B cell (primary cell): Measurements from ENCODE around the gene XRCC3. TPM values are rescaled to one million over a fixed set of nuclear protein-coding genes. Genes with fewer than 3 reads are reported as not detected.
"Not testable (repeated sequence)": the region's sequence is repeated elsewhere in the genome, so short reads cannot be mapped to it uniquely, and the experiment has no call there.

Experiments used
- ATAC-seq: fragments of 200-7000 bp; cut with Tn5 transposase; one replicate; pipeline ENCODE4 v1.10.0; 2021; ENCODE audit warnings: low read depth, mild to moderate bottlenecking, moderate number of reproducible peaks, moderate library complexity
- CTCF ChIA-PET: fragments of 350-600 bp; sonication (Branson Sonifier 250); formaldehyde crosslinking; loops from one replicate; lab custom pipeline; 2021; ENCODE audit warnings: antibody characterized with exemption, inconsistent platforms; lab: Charles Lee
- POLR2A ChIA-PET: fragments of 350-600 bp; sonication (Branson Sonifier 250); formaldehyde crosslinking; loops from one replicate; lab custom pipeline; 2021; ENCODE audit warnings: antibody characterized with exemption; lab: Charles Lee
- DNase-seq: peaks from one replicate; pipeline ENCODE4 v3.0.0; 2013
- H2AFZ ChIP-seq: 2 replicates; pipeline ENCODE4 v1.6.1; 2012; ENCODE audit warnings: mild to moderate bottlenecking, low read depth, low read length; ENCODE audit not compliant: insufficient read depth, poor library complexity, severe bottlenecking
- H3K27ac ChIP-seq, 2 donors: 1 replicate in 1 of 2; 2 replicates in 1 of 2; pipeline ENCODE4 v1.5.1; 2012 to 2013; ENCODE audit warnings: low read length in 2 of 2, mild to moderate bottlenecking in 2 of 2, moderate library complexity in 1 of 2
- H3K27me3 ChIP-seq, 4 experiments: fragments of 200-600 bp in 1 of 4; sonication (generic) in 1 of 4; replicated peaks in 1 of 4; 1 replicate in 2 of 4; 2 replicates in 2 of 4; pipeline versions ENCODE4 v1.6.1 to v1.7.0; 2013 to 2016; ENCODE audit warnings: low read length in 3 of 4, mild to moderate bottlenecking in 2 of 4, mixed read lengths in 1 of 4, moderate library complexity in 1 of 4; ENCODE audit not compliant: insufficient read depth in 4 of 4, control insufficient read depth in 3 of 4; ENCODE audit errors: control extremely low read depth in 1 of 4
- H3K36me3 ChIP-seq, 2 experiments: replicated peaks in 1 of 2; 1 replicate in 1 of 2; 2 replicates in 1 of 2; pipeline versions ENCODE4 v1.6.1 to v1.7.1; 2013; ENCODE audit warnings: low read length in 1 of 2; ENCODE audit not compliant: insufficient read depth in 2 of 2, control insufficient read depth in 1 of 2; ENCODE audit errors: control extremely low read depth in 1 of 2, extremely low read depth in 1 of 2
- H3K4me1 ChIP-seq, 2 donors: fragments of 200-600 bp in 1 of 2; sonication (generic) in 1 of 2; 1 replicate in 1 of 2; 2 replicates in 1 of 2; pipeline versions ENCODE4 v1.5.1 to v1.6.1; 2013 to 2017; ENCODE audit warnings: low read length in 2 of 2; ENCODE audit not compliant: control insufficient read depth in 2 of 2, insufficient read depth in 2 of 2
- H3K4me2 ChIP-seq: replicated peaks from 2 replicates; pipeline ENCODE3; 2012; ENCODE audit warnings: mild to moderate bottlenecking, low read depth, low read length; ENCODE audit not compliant: poor library complexity, severe bottlenecking
- H3K4me3 ChIP-seq, 5 experiments: fragments of 200-600 bp in 1 of 5; sonication (generic) in 1 of 5; 1 replicate in 3 of 5; 2 replicates in 2 of 5; pipeline versions ENCODE4 v1.5.1 to v1.7.0; 2011 to 2016; ENCODE audit warnings: low read length in 4 of 5, mild to moderate bottlenecking in 4 of 5, low read depth in 2 of 5, control low read depth in 1 of 5, moderate library complexity in 1 of 5; ENCODE audit not compliant: insufficient read depth in 1 of 5; ENCODE audit errors: control extremely low read depth in 1 of 5, extremely low read depth in 1 of 5
- H3K79me2 ChIP-seq: fragments of 200-600 bp; sonication (generic); one replicate; pipeline ENCODE4 v1.6.0; 2016; ENCODE audit warnings: low read length; ENCODE audit not compliant: control insufficient read depth, insufficient read depth
- H3K9ac ChIP-seq: fragments of 200-600 bp; sonication (generic); 2 replicates; pipeline ENCODE4 v1.6.1; 2017; ENCODE audit warnings: mild to moderate bottlenecking, low read length, moderate library complexity
- H3K9me3 ChIP-seq, 3 donors: one replicate each; pipeline versions ENCODE4 v1.6.1 to v1.7.1; 2013; ENCODE audit warnings: low read length in 2 of 3; ENCODE audit not compliant: control insufficient read depth in 2 of 3, insufficient read depth in 1 of 3; ENCODE audit errors: control extremely low read depth in 1 of 3
- H4K20me1 ChIP-seq: 2 replicates; pipeline ENCODE4 v1.6.0; 2012; ENCODE audit warnings: mild to moderate bottlenecking, low read length; ENCODE audit not compliant: insufficient read depth, control insufficient read depth, poor library complexity, severe bottlenecking
- H3K27ac Mint-ChIP-seq: one replicate; pipeline ENCODE4 v1.8.0; 2021; ENCODE audit warnings: mixed read lengths
- H3K27me3 Mint-ChIP-seq: one replicate; pipeline ENCODE4 v1.8.0; 2021; ENCODE audit warnings: mixed read lengths
- H3K4me1 Mint-ChIP-seq: one replicate; pipeline ENCODE4 v1.8.0; 2021; ENCODE audit warnings: mixed read lengths
- H3K4me3 Mint-ChIP-seq: one replicate; pipeline ENCODE4 v1.8.0; 2021; ENCODE audit warnings: mixed read lengths
- H3K9me3 Mint-ChIP-seq: one replicate; pipeline ENCODE4 v1.8.0; 2022; ENCODE audit warnings: mixed read lengths; ENCODE audit not compliant: insufficient read depth
- CTCF ChIP-seq: fragments of 200-600 bp; IDR thresholded peaks from one replicate; pipeline ENCODE4 v1.8.0; 2022; ENCODE audit warnings: antibody characterized with exemption, mild to moderate bottlenecking
- EZH2 ChIP-seq: IDR thresholded peaks from 2 replicates; pipeline ENCODE4 v1.6.1; 2012; ENCODE audit warnings: borderline replicate concordance, low read depth, mild to moderate bottlenecking, moderate library complexity, low read length; ENCODE audit not compliant: insufficient read depth, poor library complexity, severe bottlenecking
- WGBS: methylation state at CpG from one replicate; pipeline ENCODE4 v1.1.5; 2013; ENCODE audit warnings: missing lambda C conversion rate; ENCODE audit not compliant: insufficient coverage; 5-methylcytosine and 5-hydroxymethylcytosine counted together
- intact Hi-C: fragments of 100-400 bp; cut with micrococcal nuclease; formaldehyde crosslinking; loops from one replicate; pipeline ENCODE4 v1.10.0; 2022
- polyA plus RNA-seq: library from polyadenylated mRNA; depleted of rRNA; stranded (reverse); fragments of >200 nt; gene quantifications from 2 replicates; pipeline ENCODE4 v1.2.3, GENCODE V29; 2012
- total RNA-seq, 2 donors: library from RNA; stranded (reverse); fragments of 120-200 nt in 1 of 2; gene quantifications; 1 replicate in 1 of 2; 2 replicates in 1 of 2; pipeline versions ENCODE4 v1.2.3 to v1.2.4, GENCODE V29; 2013 to 2022

XRCC3 gene
- total and polyA plus RNA-seq, 2 donors (not counting 1 experiment from before 2014, with no cell fraction given), result 18.0 to 19.7 TPM

GRCh38 chr14:103654619-103655018 is 60.6 kb downstream of the XRCC3 start:
- H3K79me2 ChIP-seq, result peaks cover 65% of the 10 kb centered on the region
- no peak for DNase-seq
- intact Hi-C loops, result no loop called here

GRCh38 chr14:103653805-103654204 is 61.4 kb downstream of the XRCC3 start:
- peak overlapping the region; percentile 17 for H3K27ac Mint-ChIP-seq
- peaks cover 19% of the 10 kb centered on the region for H3K4me1 Mint-ChIP-seq
- ChIA-PET CTCF (no interaction called here), POLR2A (no interaction called here)
- Histone ChIP-seq H3K9ac (no peak overlapping the region), H3K79me2 (peaks cover 68% of the 10 kb centered on the region), H3K9me3 (no peaks in the 10 kb centered on the region), H2AFZ (no peak overlapping the region), H3K4me1 (peaks cover 0 to 8% of the 10 kb centered on the region in 2 donors), H3K36me3 (peaks cover 9 to 40% of the 10 kb centered on the region in 2 experiments), H3K4me2 (no peak overlapping the region), H3K4me3 (no peak overlapping the region), H3K27me3 (no peaks in the 10 kb centered on the region), H4K20me1 (peaks cover 69% of the 10 kb centered on the region), H3K27ac (no peak overlapping the region)
- no peaks in the 10 kb centered on the region for H3K9me3 Mint-ChIP-seq
- TF ChIP-seq CTCF (no peak), EZH2 (no peak)
- H3K4me3 Mint-ChIP-seq, result no peak overlapping the region
- no peaks in the 10 kb centered on the region for H3K27me3 Mint-ChIP-seq
- 97% methylated on average over 3 of the region's 4 CpGs for WGBS
- intact Hi-C loops, result no loop called here
- ATAC-seq (no peak), DNase-seq (no peak)

More at GRCh38 chr14:103654619-103655018, 60.6 kb downstream of the XRCC3 start:
- ATAC-seq, result no peak
- no peaks in the 10 kb centered on the region for H3K27me3 ChIP-seq
- H3K36me3 ChIP-seq, result peaks cover 13 to 45% of the 10 kb centered on the region in 2 experiments
- H3K27ac ChIP-seq, result no peak overlapping the region
- no peak overlapping the region for H3K9ac ChIP-seq
- ChIA-PET CTCF (no interaction called here), POLR2A (no interaction called here)
- H4K20me1 ChIP-seq, result peaks cover 65% of the 10 kb centered on the region
- H2AFZ ChIP-seq, result no peak overlapping the region
- peaks cover 0 to 8% of the 10 kb centered on the region in 2 donors for H3K4me1 ChIP-seq
- Mint-ChIP-seq H3K4me1 (peaks cover 19% of the 10 kb centered on the region), H3K27ac (no peak overlapping the region), H3K4me3 (no peak overlapping the region), H3K9me3 (no peaks in the 10 kb centered on the region), H3K27me3 (no peaks in the 10 kb centered on the region)
- WGBS, result 98% methylated on average over 5 of the region's 6 CpGs
- H3K4me2 ChIP-seq, result no peak overlapping the region
- no peak overlapping the region for H3K4me3 ChIP-seq
- H3K9me3 ChIP-seq, result no peaks in the 10 kb centered on the region
- TF ChIP-seq EZH2 (no peak), CTCF (no peak)

GRCh38 chr14:103653336-103653735 is 61.9 kb downstream of the XRCC3 start:
- ATAC-seq, H3K27me3 ChIP-seq, H3K9me3 ChIP-seq, POLR2A ChIA-PET, CTCF ChIA-PET, DNase-seq, H3K9me3 Mint-ChIP-seq, H3K4me3 ChIP-seq, H3K9ac ChIP-seq, intact Hi-C loops, H3K27ac Mint-ChIP-seq, H2AFZ ChIP-seq, H3K27ac ChIP-seq, H3K4me1 ChIP-seq, H3K27me3 Mint-ChIP-seq, H3K4me3 Mint-ChIP-seq, H3K4me2 ChIP-seq: not testable (repeated sequence)
- 98% methylated on average over 8 of the region's 10 CpGs for WGBS
- peaks cover 20% of the 10 kb centered on the region for H3K4me1 Mint-ChIP-seq
- peaks cover 72% of the 10 kb centered on the region for H3K79me2 ChIP-seq
- peaks cover 9 to 43% of the 10 kb centered on the region in 2 experiments for H3K36me3 ChIP-seq
- peaks cover 74% of the 10 kb centered on the region for H4K20me1 ChIP-seq
